ENCODE measurements around the gene MYO7A.
A peak's percentile ranks its signal among the peaks of the same experiment; 100 is the strongest.

MYO7A gene

GRCh38 chr11:77127920-77128691 lies at the start of gene MYO7A:
MYO7A (plus strand) TSS chr11:77128246; CDS start chr11:77130635, 2,389 bp downstream.
- no peak for DNase-seq (ENCODE audit: low read depth in 3 of 3)

GRCh38 chr11:77079666-77080065 lies 48.4 kb upstream of the MYO7A start:
- no peak for DNase-seq (ENCODE audit: low read depth in 3 of 3)

- no peak for DNase-seq (ENCODE audit: low read depth in 3 of 3)
Measured at GRCh38 chr11:77080643-77081210, 47.3 kb upstream of the MYO7A start.

GRCh38 chr11:77081381-77081851 lies 46.6 kb upstream of the MYO7A start:
- DNase-seq (ENCODE audit: low read depth in 3 of 3), result no peak

- DNase-seq (ENCODE audit: low read depth in 3 of 3), result no peak
Measured at GRCh38 chr11:77081976-77082836, 45.8 kb upstream of the MYO7A start.

- peak in 2 of 3 experiments; percentile 25 to 46 for DNase-seq (ENCODE audit: low read depth in 3 of 3)
Measured at GRCh38 chr11:77082838-77083565, 45.0 kb upstream of the MYO7A start.

GRCh38 chr11:77083566-77084245 lies 44.3 kb upstream of the MYO7A start:
- DNase-seq (ENCODE audit: low read depth in 3 of 3), result no peak

- DNase-seq (ENCODE audit: low read depth in 3 of 3), result no peak
Measured at GRCh38 chr11:77084581-77085191, 43.4 kb upstream of the MYO7A start.

- no peak for DNase-seq (ENCODE audit: low read depth in 3 of 3)
Measured at GRCh38 chr11:77085652-77086051, 42.4 kb upstream of the MYO7A start.

- DNase-seq (ENCODE audit: low read depth in 3 of 3), result no peak
Measured at GRCh38 chr11:77086521-77087472, 41.2 kb upstream of the MYO7A start.

- no peak for DNase-seq (ENCODE audit: low read depth in 3 of 3)
Measured at GRCh38 chr11:77087723-77088225, 40.3 kb upstream of the MYO7A start.

GRCh38 chr11:77088236-77089003 lies 39.6 kb upstream of the MYO7A start:
- no peak for DNase-seq (ENCODE audit: low read depth in 3 of 3)

- no peak for DNase-seq (ENCODE audit: low read depth in 3 of 3)
Measured at GRCh38 chr11:77089004-77089545, 39.0 kb upstream of the MYO7A start.

GRCh38 chr11:77090046-77090372 lies 38.0 kb upstream of the MYO7A start:
- no peak for DNase-seq (ENCODE audit: low read depth in 3 of 3)

- DNase-seq (ENCODE audit: low read depth in 3 of 3), result no peak
Measured at GRCh38 chr11:77090373-77091111, 37.5 kb upstream of the MYO7A start.

GRCh38 chr11:77091146-77091940 lies 36.7 kb upstream of the MYO7A start:
- peak; percentile 59 to 78 (median 60) for DNase-seq (ENCODE audit: low read depth in 3 of 3)

- DNase-seq (ENCODE audit: low read depth in 3 of 3), result no peak
Measured at GRCh38 chr11:77092382-77092781, 35.7 kb upstream of the MYO7A start.
